Measurements from ENCODE around the gene RNF121. TPM values are rescaled to one million over a fixed set of nuclear protein-coding genes. Genes with fewer than 3 reads are reported as not detected.

RNF121 gene
- total and polyA plus RNA-seq, 2 of the 4 experiments (the other 2 are of a cell fraction), result 43.4 to 88.7 TPM

DNA sequence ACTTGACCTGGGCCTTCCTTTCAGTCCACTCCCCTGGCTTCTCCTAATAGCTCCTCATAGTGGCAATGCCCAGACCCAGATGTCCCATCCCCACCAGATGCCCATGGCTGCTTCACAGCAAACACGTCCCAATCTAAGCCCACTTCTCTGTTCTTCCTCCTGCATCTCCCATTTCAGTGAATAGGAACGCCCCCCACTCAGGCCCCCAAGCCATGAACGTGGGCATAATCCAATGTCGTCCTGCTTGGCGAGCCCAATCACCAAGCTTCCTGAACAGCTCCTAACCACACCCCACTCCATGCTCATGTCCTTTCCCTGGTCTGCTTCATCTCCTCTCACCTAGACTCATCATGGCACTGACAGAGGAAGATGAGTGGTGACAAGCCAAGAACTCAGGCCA is 78.7 kb downstream of the RNF121 start:
- no TSS peak for BruUV-seq (replicated peaks)
- Histone ChIP-seq H4K20me1 (ENCODE audit: insufficient read depth, low read length) (peaks cover 45% of the 10 kb centered on the region), H3K4me2 (ENCODE audit: low read depth, low read length) (no peak overlapping the region), H3K23ac (ENCODE audit: low read depth, low read length) (no peak overlapping the region), H3K9ac (ENCODE audit: low read depth, low read length) (no peak overlapping the region), H2AK9ac (replicated peaks; ENCODE audit: low read depth, low read length, poor library complexity) (no peak overlapping the region), H4K91ac (ENCODE audit: insufficient read depth, low read depth, low read length) (no peak overlapping the region), H3K27ac (ENCODE audit: insufficient read depth, low read length) (no peak overlapping the region), H3K4me3 (ENCODE audit: insufficient read depth, low read depth, low read length) (no peak overlapping the region), H2BK20ac (ENCODE audit: low read depth, low read length) (no peak overlapping the region), H2BK5ac (ENCODE audit: low read depth, low read length, poor library complexity, severe bottlenecking) (no peak overlapping the region), H3K79me1 (ENCODE audit: low read depth in 1 of 2, low read length in 2 of 2) (peaks cover 25 to 35% of the 10 kb centered on the region in 2 experiments), H3K14ac (replicated peaks; ENCODE audit: low read depth, low read length) (no peak overlapping the region), H2BK15ac (ENCODE audit: low read depth, low read length) (no peak overlapping the region), H4K5ac (ENCODE audit: low read depth, low read length) (no peak overlapping the region), H2BK120ac (ENCODE audit: low read depth, low read length) (no peak overlapping the region), H3K4ac (ENCODE audit: low read depth, low read length) (no peak overlapping the region), H3K18ac (ENCODE audit: low read depth, low read length) (no peak overlapping the region), H4K8ac (ENCODE audit: low read depth in 2 of 2, low read length in 2 of 2) (no peak overlapping the region), H2AFZ (replicated peaks; ENCODE audit: low read length, poor library complexity) (no peak overlapping the region), H2AK5ac (ENCODE audit: low read depth, low read length) (no peak overlapping the region), H3K4me1 (ENCODE audit: control insufficient read depth, insufficient read depth, low read length) (no peaks in the 10 kb centered on the region), H3K9me1 (ENCODE audit: insufficient read depth, low read length) (0 out of 2 replicates have a peak, but pooled peaks cover 5% of the 10 kb centered on the region), H3K27me3 (ENCODE audit: control insufficient read depth, insufficient read depth, low read length) (no peaks in the 10 kb centered on the region), H3K9me3 (ENCODE audit: control insufficient read depth, insufficient read depth, low read length) (no peaks in the 10 kb centered on the region), H3K36me3 (ENCODE audit: control insufficient read depth, insufficient read depth, low read length) (peaks cover 96% of the 10 kb centered on the region), H3K56ac (ENCODE audit: extremely low read depth, insufficient read depth, low read length) (no peak overlapping the region)
- dilution Hi-C loops (cut with HindIII; ENCODE audit: low sequenced_read_pairs, unreplicated experiment), result no loop called here
- in situ Hi-C loops (cut with MboI; ENCODE audit: low sequenced_read_pairs), result no loop called here
- WGBS, 2 experiments (ENCODE audit: extremely low coverage in 2 of 2, insufficient read length in 1 of 2), result 80% methylated on average over 1 of the region's 5 CpGs; no CpG with 5 or more reads in 1 of the 2 experiments
- intact Hi-C loops (cut with micrococcal nuclease), result no loop called here
- TF ChIP-seq MAFK (IDR thresholded peaks at IDR 0.05; ENCODE audit: low read depth, low read length), result no peak
- TF ChIP-seq RAD21 (IDR thresholded peaks at IDR 0.05; ENCODE audit: low read length), result no peak
- POLR2A ChIA-PET (ENCODE audit: unreplicated experiment), result interaction anchor here (0.7 kb wide), 1 partner anchor 946 kb away, joined by 3 read pairs; no protein-coding TSS in a partner anchor
- DNase-seq (no peak), ATAC-seq (ENCODE audit: low read depth) (no peak)
- CTCF ChIA-PET, result no interaction called here
